Mucosa of descending colon (tissue), 3 donors: ENCODE results near the gene SIK3. TPM values are rescaled to one million over a fixed set of nuclear protein-coding genes. Genes with fewer than 3 reads are reported as not detected.

Experiments
- ATAC-seq: fragments of 200-7000 bp; cut with Tn5 transposase; one replicate; pipeline ENCODE4 v1.9.1; 2020; ENCODE audit warnings: mild to moderate bottlenecking, moderate library complexity
- DNase-seq, 3 donors: peaks; one replicate each; pipeline ENCODE4 v3.0.0-alpha.2; 2020
- H3K36me3 ChIP-seq: fragments of 200-600 bp; one replicate; pipeline ENCODE4 v1.8.0; 2021; ENCODE audit warnings: low read depth, mild to moderate bottlenecking
- H3K4me1 ChIP-seq: fragments of 200-600 bp; one replicate; pipeline ENCODE4 v1.8.0; 2021; ENCODE audit warnings: low read depth, mild to moderate bottlenecking
- H3K4me3 ChIP-seq: fragments of 200-600 bp; one replicate; pipeline ENCODE4 v1.8.0; 2021; ENCODE audit warnings: mild to moderate bottlenecking
- H3K9me3 ChIP-seq: fragments of 200-600 bp; one replicate; pipeline ENCODE4 v1.8.0; 2021; ENCODE audit warnings: mild to moderate bottlenecking
- intact Hi-C, 2 donors: fragments of 100-400 bp; cut with DNase I in 1 of 2; cut with micrococcal nuclease in 1 of 2; formaldehyde crosslinking; loops; one replicate each; pipeline versions ENCODE4 v1.11.0 to v1.11.1; 2022; cut with DNase I, micrococcal nuclease
- total RNA-seq, 3 donors: library from RNA; stranded (reverse); fragmentation: NEBNext Ultra II Directional in 2 of 3; extraction: Animal tissue kit (Norgen Biotek cat#: 25700) in 2 of 3; gene quantifications; one replicate each; pipeline versions ENCODE4 v1.2.1 to v1.2.4, GENCODE V29; 2021 to 2023
- TF ChIP-seq, protein P1 (sequence below): fragments of 200-600 bp; IDR thresholded peaks from one replicate; pipeline ENCODE4 v1.8.0; 2022; ENCODE audit warnings: antibody characterized with exemption, mild to moderate bottlenecking
- donor health status: DM: no; HTN: no; CAD: no; lungs with moderate emphysema.
- donor health status: DM: no; HTN: no; CAD: no.
- donor health status: DM: no; HTN: yes; CAD: no.

Gene SIK3
- total RNA-seq, 3 donors from 2014 or later, result 28.1 to 55.6 (median 41.8) TPM

DNA sequence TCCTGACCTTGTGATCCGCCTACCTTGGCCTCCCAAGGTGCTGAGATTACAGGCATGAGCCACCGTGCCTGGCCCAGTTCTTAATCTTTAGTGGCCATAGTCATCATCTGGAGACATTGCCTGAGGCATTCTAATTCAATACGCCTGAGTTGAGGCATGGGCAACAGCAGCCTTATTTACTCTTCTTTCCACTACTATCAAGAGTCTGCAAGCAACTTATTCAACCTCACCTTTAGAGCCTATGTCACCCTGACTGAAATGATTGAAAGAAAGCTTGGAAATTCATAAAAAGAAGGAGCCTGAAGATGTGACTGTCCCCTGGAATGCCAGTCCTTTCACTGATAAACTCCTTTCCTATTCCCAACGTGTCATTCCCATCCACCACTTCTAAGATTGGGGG lies 30.1 kb upstream of the SIK3 start:
- intact Hi-C loops, result no loop called here
- TF ChIP-seq, protein P1, sequence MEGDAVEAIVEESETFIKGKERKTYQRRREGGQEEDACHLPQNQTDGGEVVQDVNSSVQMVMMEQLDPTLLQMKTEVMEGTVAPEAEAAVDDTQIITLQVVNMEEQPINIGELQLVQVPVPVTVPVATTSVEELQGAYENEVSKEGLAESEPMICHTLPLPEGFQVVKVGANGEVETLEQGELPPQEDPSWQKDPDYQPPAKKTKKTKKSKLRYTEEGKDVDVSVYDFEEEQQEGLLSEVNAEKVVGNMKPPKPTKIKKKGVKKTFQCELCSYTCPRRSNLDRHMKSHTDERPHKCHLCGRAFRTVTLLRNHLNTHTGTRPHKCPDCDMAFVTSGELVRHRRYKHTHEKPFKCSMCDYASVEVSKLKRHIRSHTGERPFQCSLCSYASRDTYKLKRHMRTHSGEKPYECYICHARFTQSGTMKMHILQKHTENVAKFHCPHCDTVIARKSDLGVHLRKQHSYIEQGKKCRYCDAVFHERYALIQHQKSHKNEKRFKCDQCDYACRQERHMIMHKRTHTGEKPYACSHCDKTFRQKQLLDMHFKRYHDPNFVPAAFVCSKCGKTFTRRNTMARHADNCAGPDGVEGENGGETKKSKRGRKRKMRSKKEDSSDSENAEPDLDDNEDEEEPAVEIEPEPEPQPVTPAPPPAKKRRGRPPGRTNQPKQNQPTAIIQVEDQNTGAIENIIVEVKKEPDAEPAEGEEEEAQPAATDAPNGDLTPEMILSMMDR, result no peak
- Histone ChIP-seq H3K4me1 (no peaks in the 10 kb centered on the region), H3K4me3 (no peak overlapping the region), H3K9me3 (no peaks in the 10 kb centered on the region), H3K36me3 (no peaks in the 10 kb centered on the region)
- DNase-seq (no peak), ATAC-seq (no peak)

DNA sequence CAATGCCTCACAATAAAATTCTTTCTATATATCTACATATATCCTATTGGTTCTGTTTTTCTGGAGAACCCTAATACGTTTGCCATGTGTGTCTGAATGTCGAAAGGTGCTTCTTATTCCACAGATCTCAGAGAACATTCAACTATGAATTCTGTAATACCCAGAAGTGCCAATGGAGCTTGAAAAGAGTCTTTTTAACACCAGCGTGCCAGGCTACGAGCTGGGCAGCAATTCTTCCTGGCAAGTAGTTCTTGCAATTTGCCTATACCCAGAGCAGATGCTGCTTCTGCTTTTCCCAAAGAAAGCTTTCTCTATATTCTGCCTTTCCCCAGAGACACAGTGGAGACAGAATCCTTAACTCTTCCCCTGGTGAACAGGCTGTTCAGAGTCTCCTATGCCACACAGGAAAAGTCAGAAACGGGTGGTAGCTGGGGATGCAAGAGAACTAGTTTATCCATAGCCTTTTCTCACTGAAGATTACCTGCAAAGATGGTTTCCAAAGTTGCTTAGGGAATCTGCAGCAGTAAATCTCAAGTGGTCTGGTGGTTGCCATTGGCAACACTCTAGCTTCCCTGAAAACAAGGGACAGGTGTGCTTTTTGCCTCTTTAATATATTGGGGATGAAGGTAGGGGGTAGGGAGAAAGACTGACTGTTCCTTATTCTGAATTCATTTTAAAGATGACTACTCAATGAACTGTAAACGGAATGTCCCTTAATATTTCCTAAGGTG lies 29.1 kb upstream of the SIK3 start:
- Histone ChIP-seq H3K9me3 (no peaks in the 10 kb centered on the region), H3K4me3 (no peak overlapping the region), H3K4me1 (no peaks in the 10 kb centered on the region), H3K36me3 (no peaks in the 10 kb centered on the region)
- ATAC-seq (no peak), DNase-seq (no peak)
- intact Hi-C loops, result no loop called here
- TF ChIP-seq, protein P1, result no peak

DNA sequence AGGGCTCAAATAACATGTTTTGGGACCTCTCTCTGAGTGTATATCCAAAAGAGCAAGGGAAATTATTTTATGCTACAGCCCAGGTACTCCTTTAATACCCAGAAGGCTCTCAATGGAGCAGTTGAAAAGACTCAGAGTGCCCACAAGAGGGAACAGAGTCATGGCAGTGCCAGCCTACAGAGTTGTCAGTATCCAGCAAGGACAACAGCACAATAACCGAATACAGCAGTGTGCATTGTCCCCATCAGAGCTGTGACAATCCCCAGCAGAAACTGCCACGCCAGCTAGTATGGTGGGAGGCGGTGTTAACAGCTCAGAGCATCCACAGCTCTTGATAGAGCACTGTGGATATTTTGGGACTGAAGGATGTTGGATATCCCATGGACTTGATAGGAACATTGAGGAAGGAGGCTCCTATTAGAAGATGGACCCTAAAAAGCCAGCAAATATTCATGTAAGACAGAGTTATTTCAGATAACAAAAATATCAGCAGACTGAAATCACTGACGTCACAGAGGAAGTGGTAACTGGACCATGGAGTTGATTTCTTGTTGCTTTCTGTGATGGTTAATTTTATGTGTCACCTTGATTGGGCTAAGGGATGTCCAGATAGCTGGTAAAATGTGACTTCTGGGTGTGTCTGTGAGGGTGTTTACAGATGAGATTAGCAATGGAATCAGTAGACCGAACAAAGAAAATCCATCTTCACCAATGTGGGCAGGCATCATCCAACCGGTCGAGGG lies 28.2 kb upstream of the SIK3 start:
- Histone ChIP-seq H3K9me3 (no peaks in the 10 kb centered on the region), H3K4me1 (no peaks in the 10 kb centered on the region), H3K36me3 (no peaks in the 10 kb centered on the region), H3K4me3 (no peak overlapping the region)
- ATAC-seq (no peak), DNase-seq (no peak)
- intact Hi-C loops, result no loop called here
- TF ChIP-seq, protein P1, result no peak

DNA sequence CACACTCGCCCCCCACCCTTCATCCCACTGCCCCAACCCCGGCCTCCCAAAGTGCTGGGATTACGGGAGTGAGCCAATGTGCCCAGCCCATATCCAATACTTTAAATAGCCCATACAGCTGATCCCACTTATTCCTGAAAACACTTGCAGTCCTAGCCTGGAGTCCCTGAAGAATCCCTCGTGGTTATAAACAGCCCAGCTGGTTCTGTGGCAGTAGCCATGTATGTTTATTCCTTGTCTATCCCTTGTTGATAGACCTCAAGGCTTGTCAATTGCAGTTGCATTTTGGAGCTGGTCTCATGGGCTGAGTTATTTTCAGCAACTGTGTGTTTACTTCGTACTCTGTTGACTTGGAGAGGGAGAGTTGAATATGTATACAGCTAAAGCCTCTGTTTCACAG lies 24.3 kb upstream of the SIK3 start:
- intact Hi-C loops, result no loop called here
- DNase-seq (no peak), ATAC-seq (no peak)
- Histone ChIP-seq H3K4me1 (no peaks in the 10 kb centered on the region), H3K4me3 (no peak overlapping the region), H3K9me3 (no peaks in the 10 kb centered on the region), H3K36me3 (no peaks in the 10 kb centered on the region)
- TF ChIP-seq, protein P1, result no peak

DNA sequence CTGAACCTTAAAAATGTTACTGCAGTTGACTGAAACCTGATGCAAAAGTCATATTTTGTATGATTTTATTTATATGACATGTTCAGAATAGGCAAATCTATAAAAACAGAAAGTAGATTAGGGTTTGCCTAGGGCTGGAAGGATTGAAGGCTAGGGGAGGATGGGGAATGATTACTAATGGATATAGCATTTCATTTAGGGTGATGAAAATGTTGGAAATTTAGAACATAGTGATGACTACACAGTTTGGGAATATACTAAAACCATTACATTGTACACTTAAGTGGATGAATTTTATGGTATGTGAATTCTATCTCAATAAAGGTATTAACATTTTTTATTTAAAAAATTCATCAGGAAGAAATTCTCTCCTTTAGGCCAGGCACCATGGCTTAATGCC lies 22.9 kb upstream of the SIK3 start:
- H3K36me3 ChIP-seq, result no peaks in the 10 kb centered on the region
- no peaks in the 10 kb centered on the region for H3K9me3 ChIP-seq
- H3K4me3 ChIP-seq, result no peak overlapping the region
- no peak for DNase-seq
- intact Hi-C loops, result no loop called here
- no peaks in the 10 kb centered on the region for H3K4me1 ChIP-seq
- no peak for ATAC-seq
- TF ChIP-seq, protein P1, result no peak
